Heart left ventricle (tissue), 13 donors: ENCODE results near the gene KIF17.

Experiments used
- CTCF ChIP-seq, 12 donors: fragments of 200-600 bp; sonication (generic) in 4 of 12; IDR thresholded peaks; one replicate each; pipeline versions ENCODE4 v1.5.0 to v1.8.0; 2018 to 2022; ENCODE audit warnings: antibody characterized with exemption in 12 of 12, mild to moderate bottlenecking in 5 of 12
- POLR2A ChIP-seq, 2 donors: fragments of 450-650 bp; IDR thresholded peaks; one replicate each; pipeline ENCODE4 v1.6.1; 2017; ENCODE audit warnings: antibody characterized with exemption in 2 of 2, mild to moderate bottlenecking in 2 of 2, moderate library complexity in 2 of 2
- donor health status: ischemic (EF 13 %, LVEDD 7.1; RV severe dilation, severe dysfunction).
- donor health status: DM: no; HTN: yes; CAD: no.
- donor health status: DM: no; HTN: no; CAD: no.
- donor health status: ischemic (EF 25% LVEDD 6.9; RV normal size, moderate dysfunction).
- donor health status: ischemic (EF 25% LVEDD 5.7; RV mildly dilated, moderate dysfunction).
- donor health status: ischemic (EF 35%, LVEDD 5.7; RV mildly dilated, moderate dysfunction).
- donor health status: nonischemic (EF 11% LVEDD 7.7; RV severe dilation, severe dysfunction).
- donor health status: DM: yes; HTN: yes; CAD: no.
- donor health status: PGD.
- donor health status: ischemic (EF 29% LVEDD 5.4; RV normal size, mild dysfunction).
- donor health status: nonischemic (EF 23%, LVEDD 6.1; RV moderate dilation, normal function).

GRCh38 chr1:20742671-20743070 is 24.9 kb upstream of the KIF17 start:
- TF ChIP-seq POLR2A (IDR thresholded peaks at IDR 0.05), result no peak
- TF ChIP-seq CTCF (IDR thresholded peaks at IDR 0.05), result no peak
